HEK293 (cell line): ENCODE results near the gene ZNF835.

Source experiments
- CTCF ChIA-PET: fragments of 350-600 bp; formaldehyde crosslinking; extraction: SDS; loops from one replicate; lab custom pipeline; 2021; ENCODE audit warnings: antibody characterized with exemption; lab: Yijun Ruan, JAX
- POLR2A ChIA-PET: fragments of 300-600 bp; formaldehyde crosslinking; extraction: SDS; loops from one replicate; lab custom pipeline; 2020; ENCODE audit warnings: antibody characterized with exemption, inconsistent platforms; lab: Yijun Ruan, JAX
- H3K27ac ChIP-seq: fragments of 200-500 bp; sonication (Bioruptor generic); 2 replicates; pipeline ENCODE4 v1.5.1; 2014; ENCODE audit warnings: low read depth, low read length, control low read depth, inconsistent platforms; ENCODE audit errors: extremely low read depth
- H3K36me3 ChIP-seq, 2 experiments: fragments of 200-500 bp in 1 of 2; sonication (Bioruptor generic) in 1 of 2; 1 replicate in 1 of 2; 2 replicates in 1 of 2; pipeline ENCODE4 v1.5.1; 2014 to 2017; ENCODE audit warnings: inconsistent platforms in 2 of 2, low read length in 2 of 2; ENCODE audit not compliant: control insufficient read depth in 2 of 2, insufficient read depth in 1 of 2
- H3K4me1 ChIP-seq: fragments of 200-500 bp; sonication (Bioruptor generic); 2 replicates; pipeline ENCODE4 v1.5.1; 2014; ENCODE audit warnings: mild to moderate bottlenecking, low read length, inconsistent platforms; ENCODE audit not compliant: control insufficient read depth, insufficient read depth
- H3K4me3 ChIP-seq: 2 replicates; pipeline ENCODE4 v1.5.1; 2011; ENCODE audit warnings: low read depth, mild to moderate bottlenecking, control low read depth, low read length, moderate library complexity
- H3K9me3 ChIP-seq: fragments of 200-500 bp; sonication (Bioruptor generic); 2 replicates; pipeline ENCODE4 v1.5.1; 2014; ENCODE audit warnings: low read depth, low read length, inconsistent platforms; ENCODE audit not compliant: control insufficient read depth, insufficient read depth
- GLI4 ChIP-seq: fragments of 450-650 bp; formaldehyde crosslinking; IDR thresholded peaks from 2 replicates; pipeline ENCODE4 v1.5.1; 2016; ENCODE audit warnings: missing biosample characterization, missing genetic modification characterization
- IKZF3 ChIP-seq: fragments of 450-650 bp; IDR thresholded peaks from 2 replicates; pipeline ENCODE4 v1.5.0; 2018; ENCODE audit warnings: missing biosample characterization, mild to moderate bottlenecking, missing genetic modification characterization, moderate library complexity
- KLF10 ChIP-seq: fragments of 450-650 bp; IDR thresholded peaks from 2 replicates; pipeline ENCODE4 v1.5.1; 2018; ENCODE audit warnings: missing biosample characterization, mild to moderate bottlenecking, missing genetic modification characterization
- REPIN1 ChIP-seq: fragments of 450-650 bp; formaldehyde crosslinking; IDR thresholded peaks from 2 replicates; pipeline ENCODE4 v1.5.1; 2017; ENCODE audit warnings: missing biosample characterization, missing genetic modification characterization, low read depth
- SP2 ChIP-seq: fragments of 450-650 bp; formaldehyde crosslinking; IDR thresholded peaks from 2 replicates; pipeline ENCODE4 v1.5.1; 2016; ENCODE audit warnings: missing biosample characterization, missing genetic modification characterization
- YY1 ChIP-seq: fragments of 450-650 bp; formaldehyde crosslinking; IDR thresholded peaks from 2 replicates; pipeline ENCODE4 v1.5.1; 2018; ENCODE audit warnings: missing biosample characterization, missing genetic modification characterization
- ZBTB6 ChIP-seq: fragments of 450-650 bp; formaldehyde crosslinking; IDR thresholded peaks from 2 replicates; pipeline ENCODE4 v1.5.1; 2017; ENCODE audit warnings: missing biosample characterization, missing genetic modification characterization
- ZNF148 ChIP-seq: fragments of 450-650 bp; formaldehyde crosslinking; IDR thresholded peaks from 2 replicates; pipeline ENCODE4 v1.5.0; 2017; ENCODE audit warnings: missing biosample characterization, missing genetic modification characterization, borderline replicate concordance
- ZNF202 ChIP-seq: fragments of 450-650 bp; formaldehyde crosslinking; IDR thresholded peaks from 2 replicates; pipeline ENCODE4 v1.5.1; 2016; ENCODE audit warnings: missing biosample characterization, missing genetic modification characterization, borderline replicate concordance
- ZNF214 ChIP-seq: fragments of 450-650 bp; formaldehyde crosslinking; IDR thresholded peaks from 2 replicates; pipeline ENCODE4 v1.5.1; 2017; ENCODE audit warnings: missing biosample characterization, mild to moderate bottlenecking, missing genetic modification characterization, borderline replicate concordance
- ZNF266 ChIP-seq: fragments of 450-650 bp; formaldehyde crosslinking; IDR thresholded peaks from 2 replicates; pipeline ENCODE4 v1.5.1; 2016; ENCODE audit warnings: missing biosample characterization, missing genetic modification characterization, low read depth
- ZNF324 ChIP-seq: fragments of 450-650 bp; formaldehyde crosslinking; IDR thresholded peaks from 2 replicates; pipeline ENCODE4 v1.5.1; 2016; ENCODE audit warnings: missing biosample characterization, missing genetic modification characterization
- ZNF416 ChIP-seq: fragments of 450-650 bp; formaldehyde crosslinking; IDR thresholded peaks from 2 replicates; pipeline ENCODE4 v1.5.1; 2016; ENCODE audit warnings: missing biosample characterization, missing genetic modification characterization
- ZNF660 ChIP-seq: fragments of 450-650 bp; IDR thresholded peaks from 2 replicates; pipeline ENCODE4 v1.5.1; 2018; ENCODE audit warnings: missing biosample characterization, mild to moderate bottlenecking, missing genetic modification characterization
- ZNF76 ChIP-seq: fragments of 450-650 bp; formaldehyde crosslinking; IDR thresholded peaks from 2 replicates; pipeline ENCODE4; 2016; ENCODE audit warnings: low read depth, missing biosample characterization, missing genetic modification characterization, borderline replicate concordance
- ZSCAN16 ChIP-seq: fragments of 450-650 bp; formaldehyde crosslinking; IDR thresholded peaks from 2 replicates; pipeline ENCODE4 v1.5.1; 2016; ENCODE audit warnings: missing biosample characterization, missing genetic modification characterization
- TF ChIP-seq, protein P1 (sequence below): fragments of 450-650 bp; formaldehyde crosslinking; IDR thresholded peaks from 2 replicates; pipeline ENCODE4 v1.5.1; 2016; ENCODE audit warnings: missing biosample characterization, missing genetic modification characterization
- TF ChIP-seq, protein P2 (sequence below): fragments of 450-650 bp; IDR thresholded peaks from 2 replicates; pipeline ENCODE4 v1.5.1; 2018; ENCODE audit warnings: missing biosample characterization, missing genetic modification characterization
- TF ChIP-seq, protein P3 (sequence below): fragments of 450-650 bp; formaldehyde crosslinking; IDR thresholded peaks from 2 replicates; pipeline ENCODE4 v1.5.1; 2016; ENCODE audit warnings: missing biosample characterization, missing genetic modification characterization

ZNF835 gene

GRCh38 chr19:56671613-56671994 is at the start of gene ZNF835:
TSS of gene ZNF835 (minus strand) at chr19:56671757. CDS start at chr19:56665198, 6,559 bp downstream.
- no peak within 1 kb of the TSS for H3K27ac ChIP-seq
- no peaks in the 10 kb centered on the region for H3K4me1 ChIP-seq
- TF ChIP-seq, protein P1, sequence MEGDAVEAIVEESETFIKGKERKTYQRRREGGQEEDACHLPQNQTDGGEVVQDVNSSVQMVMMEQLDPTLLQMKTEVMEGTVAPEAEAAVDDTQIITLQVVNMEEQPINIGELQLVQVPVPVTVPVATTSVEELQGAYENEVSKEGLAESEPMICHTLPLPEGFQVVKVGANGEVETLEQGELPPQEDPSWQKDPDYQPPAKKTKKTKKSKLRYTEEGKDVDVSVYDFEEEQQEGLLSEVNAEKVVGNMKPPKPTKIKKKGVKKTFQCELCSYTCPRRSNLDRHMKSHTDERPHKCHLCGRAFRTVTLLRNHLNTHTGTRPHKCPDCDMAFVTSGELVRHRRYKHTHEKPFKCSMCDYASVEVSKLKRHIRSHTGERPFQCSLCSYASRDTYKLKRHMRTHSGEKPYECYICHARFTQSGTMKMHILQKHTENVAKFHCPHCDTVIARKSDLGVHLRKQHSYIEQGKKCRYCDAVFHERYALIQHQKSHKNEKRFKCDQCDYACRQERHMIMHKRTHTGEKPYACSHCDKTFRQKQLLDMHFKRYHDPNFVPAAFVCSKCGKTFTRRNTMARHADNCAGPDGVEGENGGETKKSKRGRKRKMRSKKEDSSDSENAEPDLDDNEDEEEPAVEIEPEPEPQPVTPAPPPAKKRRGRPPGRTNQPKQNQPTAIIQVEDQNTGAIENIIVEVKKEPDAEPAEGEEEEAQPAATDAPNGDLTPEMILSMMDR (tag by site-specific recombination): no peak
- TF ChIP-seq ZNF416 (tag by site-specific recombination): no peak
- no peak for TF ChIP-seq KLF10 (tag by site-specific recombination)
- TF ChIP-seq ZNF266 (tag by site-specific recombination): no peak
- TF ChIP-seq YY1 (tag by site-specific recombination): no peak
- no peak for TF ChIP-seq ZBTB6 (tag by site-specific recombination)
- no peak for TF ChIP-seq REPIN1 (tag by site-specific recombination)
- TF ChIP-seq ZNF324 (tag by site-specific recombination): no peak
- TF ChIP-seq ZNF214 (tag by site-specific recombination): no peak
- no peak for TF ChIP-seq ZSCAN16 (tag by site-specific recombination)
- no peak for TF ChIP-seq ZNF202
- no peak for TF ChIP-seq GLI4
- no peak for TF ChIP-seq ZNF660 (tag by site-specific recombination)
- TF ChIP-seq, protein P2, sequence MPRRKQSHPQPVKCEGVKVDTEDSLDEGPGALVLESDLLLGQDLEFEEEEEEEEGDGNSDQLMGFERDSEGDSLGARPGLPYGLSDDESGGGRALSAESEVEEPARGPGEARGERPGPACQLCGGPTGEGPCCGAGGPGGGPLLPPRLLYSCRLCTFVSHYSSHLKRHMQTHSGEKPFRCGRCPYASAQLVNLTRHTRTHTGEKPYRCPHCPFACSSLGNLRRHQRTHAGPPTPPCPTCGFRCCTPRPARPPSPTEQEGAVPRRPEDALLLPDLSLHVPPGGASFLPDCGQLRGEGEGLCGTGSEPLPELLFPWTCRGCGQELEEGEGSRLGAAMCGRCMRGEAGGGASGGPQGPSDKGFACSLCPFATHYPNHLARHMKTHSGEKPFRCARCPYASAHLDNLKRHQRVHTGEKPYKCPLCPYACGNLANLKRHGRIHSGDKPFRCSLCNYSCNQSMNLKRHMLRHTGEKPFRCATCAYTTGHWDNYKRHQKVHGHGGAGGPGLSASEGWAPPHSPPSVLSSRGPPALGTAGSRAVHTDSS (tag by site-specific recombination): no peak
- TF ChIP-seq, protein P3, sequence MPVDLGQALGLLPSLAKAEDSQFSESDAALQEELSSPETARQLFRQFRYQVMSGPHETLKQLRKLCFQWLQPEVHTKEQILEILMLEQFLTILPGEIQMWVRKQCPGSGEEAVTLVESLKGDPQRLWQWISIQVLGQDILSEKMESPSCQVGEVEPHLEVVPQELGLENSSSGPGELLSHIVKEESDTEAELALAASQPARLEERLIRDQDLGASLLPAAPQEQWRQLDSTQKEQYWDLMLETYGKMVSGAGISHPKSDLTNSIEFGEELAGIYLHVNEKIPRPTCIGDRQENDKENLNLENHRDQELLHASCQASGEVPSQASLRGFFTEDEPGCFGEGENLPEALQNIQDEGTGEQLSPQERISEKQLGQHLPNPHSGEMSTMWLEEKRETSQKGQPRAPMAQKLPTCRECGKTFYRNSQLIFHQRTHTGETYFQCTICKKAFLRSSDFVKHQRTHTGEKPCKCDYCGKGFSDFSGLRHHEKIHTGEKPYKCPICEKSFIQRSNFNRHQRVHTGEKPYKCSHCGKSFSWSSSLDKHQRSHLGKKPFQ: no peak
- no peak for TF ChIP-seq IKZF3 (tag by site-specific recombination)
- TF ChIP-seq ZNF76: no peak
- TF ChIP-seq ZNF148 (tag by site-specific recombination): no peak
- no peak for TF ChIP-seq SP2
- TF ChIP-seq, all 188 proteins: peak for 0
- ChIA-PET POLR2A (no interaction called here), CTCF (no interaction called here)
- Histone ChIP-seq H3K4me3 (no peak within 1 kb of the TSS), H3K36me3 (no peaks in the 10 kb centered on the region), H3K9me3 (peaks cover 2% of the 10 kb centered on the region; the same call in 1 of the 2 replicates)
